SK-N-MC (cell line): ENCODE results near the gene SHISA2.

Experiments used
- DNase-seq: peaks from one replicate; pipeline ENCODE4 v3.0.0-alpha.2; 2011; ENCODE audit warnings: low read depth, low spot score
- H3K27ac ChIP-seq: fragments of 200-600 bp; sonication (generic); 2 replicates; pipeline ENCODE4 v1.5.1; 2016; ENCODE audit warnings: mixed run types
- H3K36me3 ChIP-seq: fragments of 200-600 bp; sonication (generic); 2 replicates; pipeline ENCODE4 v1.6.1; 2017; ENCODE audit warnings: antibody characterized with exemption, low read length, mixed read lengths; ENCODE audit not compliant: insufficient read depth
- H3K4me3 ChIP-seq: fragments of 200-600 bp; sonication (generic); 2 replicates; pipeline ENCODE4 v1.5.1; 2016
- H3K9ac ChIP-seq: fragments of 200-600 bp; sonication (generic); 2 replicates; pipeline ENCODE4 v1.8.0; 2017; ENCODE audit warnings: mixed run types, mixed read lengths; ENCODE audit not compliant: insufficient read length
- H3K9me3 ChIP-seq: fragments of 200-600 bp; sonication (generic); 2 replicates; pipeline ENCODE4 v1.6.1; 2017; ENCODE audit warnings: low read depth, mild to moderate bottlenecking, antibody characterized with exemption, low read length, moderate library complexity, mixed read lengths
- POLR2AphosphoS5 ChIP-seq: IDR thresholded peaks from 2 replicates; pipeline ENCODE4 v1.6.1; 2012; ENCODE audit warnings: mild to moderate bottlenecking, low read depth, low read length, borderline replicate concordance

SHISA2 gene

DNA sequence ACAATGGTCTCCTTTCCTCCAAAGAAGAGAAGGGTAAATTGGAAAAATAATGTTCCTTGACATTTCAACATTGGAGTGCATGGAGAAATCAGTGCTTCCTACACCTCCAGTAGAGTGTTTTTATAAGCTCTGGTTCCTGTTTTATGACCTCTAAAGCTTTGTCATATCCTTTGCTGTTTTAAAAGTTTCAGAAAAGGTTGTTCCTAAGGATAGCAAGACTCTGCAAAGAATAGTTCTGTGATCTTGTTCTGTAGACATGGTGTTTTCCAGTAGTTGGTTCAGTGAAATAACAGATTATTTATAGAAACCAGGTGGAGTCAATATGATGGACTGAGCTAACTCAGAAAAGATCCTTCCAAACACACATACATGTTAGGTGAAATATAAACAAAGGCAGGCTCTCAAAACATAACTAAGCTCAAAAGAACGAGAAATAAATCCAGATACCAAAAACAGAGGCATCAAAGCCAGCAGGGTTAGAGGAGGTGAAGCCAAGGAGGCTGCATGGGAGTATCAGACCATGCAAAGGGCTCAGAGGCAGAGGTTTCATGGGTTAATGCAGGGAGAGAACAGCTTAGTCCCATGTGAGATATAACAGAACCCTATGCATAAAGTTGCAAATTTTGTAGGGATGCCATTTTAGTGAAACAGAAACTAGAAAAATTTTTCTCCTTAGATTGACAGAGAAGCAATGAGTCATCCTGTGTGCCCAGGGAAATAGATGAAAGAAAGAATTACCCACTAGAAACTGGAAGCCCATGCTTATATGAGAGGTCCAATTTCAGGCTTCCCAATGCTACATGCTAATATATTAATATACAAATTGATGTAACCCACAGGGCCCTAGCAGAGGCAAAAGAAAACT, 44.3 kb downstream of the SHISA2 start:
- H3K4me3 ChIP-seq, result no peak overlapping the region
- no peaks in the 10 kb centered on the region for H3K9me3 ChIP-seq
- no peak for DNase-seq
- H3K27ac ChIP-seq, result no peak overlapping the region
- H3K9ac ChIP-seq, result no peak overlapping the region
- no peak for TF ChIP-seq POLR2AphosphoS5
- H3K36me3 ChIP-seq, result no peaks in the 10 kb centered on the region
